ENCODE results near the gene JUNB. TPM values are rescaled to one million over a fixed set of nuclear protein-coding genes. Genes with fewer than 3 reads are reported as not detected.
A peak's percentile ranks its signal among the peaks of the same experiment; 100 is the strongest.

The JUNB gene
- total RNA-seq, 2 experiments from 2014 or later = 197 TPM

DNA sequence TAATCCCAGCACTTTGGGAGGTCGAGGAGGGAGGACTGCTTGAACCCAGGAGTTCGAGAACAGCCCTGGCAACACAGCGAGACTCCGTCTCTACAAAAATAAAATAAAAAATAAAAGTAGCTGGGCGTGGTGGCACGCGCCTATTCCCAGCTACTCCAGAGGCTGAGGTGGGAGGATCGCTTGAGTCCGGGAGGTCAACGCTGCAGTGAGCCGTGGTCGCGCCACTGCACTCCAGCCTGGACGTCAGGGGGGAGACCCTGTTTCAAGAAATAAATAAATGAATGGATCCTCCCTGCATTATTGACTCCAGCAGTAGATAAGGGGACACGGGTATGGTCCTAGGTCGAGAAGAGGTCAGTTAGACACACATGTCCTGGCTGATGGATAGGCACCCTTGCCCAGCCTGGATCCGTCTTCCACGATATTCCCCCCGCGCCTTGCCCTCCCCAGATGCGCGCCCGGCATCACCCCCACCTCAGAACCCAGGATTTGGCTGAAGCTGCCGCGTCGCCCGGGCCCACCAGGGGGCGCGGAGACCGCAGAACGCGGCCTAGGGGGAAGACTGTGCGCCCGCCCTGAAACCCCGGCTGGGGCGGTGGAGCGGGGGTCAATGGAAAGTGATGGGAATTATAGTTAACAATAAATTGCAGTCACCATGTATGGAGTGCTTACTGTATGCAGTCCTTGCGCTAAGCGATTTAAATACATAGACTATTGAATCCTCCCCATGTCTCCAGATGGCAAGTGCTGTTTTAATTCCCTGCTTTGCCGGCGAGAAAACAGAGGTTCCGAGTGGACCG, 13.9 kb upstream of the JUNB start:
- Mint-ChIP-seq H3K4me3 (peak overlapping the region; percentile 83), H3K9me3 (no peaks in the 10 kb centered on the region), H3K27me3 (no peaks in the 10 kb centered on the region), H3K4me1 (peaks cover 44% of the 10 kb centered on the region), H3K27ac (peak overlapping the region; percentile 92), H3K36me3 (ENCODE audit: low read depth) (no peaks in the 10 kb centered on the region)
- ChIA-PET CTCF (interaction anchor here (0.7 to 4.2 kb wide), 15 partner anchors 8 to 70 kb away, joined by 3 to 183 read pairs (median 7); partner anchors contain the start of genes GET3, JUNB, RNASEH2A and TRIR), POLR2A (interaction anchor here (0.8 to 16.7 kb wide), 11 partner anchors 10 to 96 kb away, joined by 3 to 574 read pairs (median 5); partner anchors contain the start of genes DHPS, JUNB, PRDX2 and RNASEH2A)
- peak; percentile 85 for DNase-seq

GRCh38 chr19:12778017-12778904, 13.0 kb upstream of the JUNB start:
- ChIA-PET CTCF (interaction anchor here (0.7 to 4.2 kb wide), 11 partner anchors 10 to 69 kb away, joined by 3 to 183 read pairs (median 7); partner anchors contain the start of genes JUNB and RNASEH2A), POLR2A (interaction anchor here (0.8 to 16.7 kb wide), 10 partner anchors 9 to 97 kb away, joined by 3 to 574 read pairs (median 5); partner anchors contain the start of genes DHPS, JUNB, PRDX2 and RNASEH2A)
- peak overlapping the region; percentile 92 for H3K27ac Mint-ChIP-seq
- peak; percentile 57 for DNase-seq
- no peaks in the 10 kb centered on the region for H3K9me3 Mint-ChIP-seq
- H3K4me1 Mint-ChIP-seq = peaks cover 46% of the 10 kb centered on the region
- H3K4me3 Mint-ChIP-seq = peak overlapping the region; percentile 83
- H3K27me3 Mint-ChIP-seq = no peaks in the 10 kb centered on the region
- no peaks in the 10 kb centered on the region for H3K36me3 Mint-ChIP-seq (ENCODE audit: low read depth)

DNA sequence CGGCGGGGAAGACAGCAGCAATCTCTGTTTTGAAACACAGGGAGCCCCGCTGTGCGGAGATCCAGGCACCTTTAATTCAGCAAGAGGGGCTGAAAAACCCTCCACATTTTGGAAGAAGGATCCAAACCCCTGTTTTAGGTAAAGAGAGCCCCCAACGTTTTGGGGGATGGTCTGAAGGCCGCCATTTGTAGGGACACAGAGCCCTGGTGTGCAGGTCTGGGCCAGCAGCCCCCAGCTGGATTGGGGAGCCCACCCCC, 12.5 kb upstream of the JUNB start:
- Mint-ChIP-seq H3K27me3 (no peaks in the 10 kb centered on the region), H3K4me3 (peak overlapping the region; percentile 83), H3K4me1 (peaks cover 46% of the 10 kb centered on the region), H3K27ac (peak overlapping the region; percentile 92), H3K36me3 (ENCODE audit: low read depth) (no peaks in the 10 kb centered on the region), H3K9me3 (no peaks in the 10 kb centered on the region)
- POLR2A ChIA-PET = interaction anchor here (1.2 to 16.7 kb wide), 7 partner anchors 8 to 97 kb away, joined by 5 to 574 read pairs (median 12); partner anchors contain the start of genes DHPS, JUNB, PRDX2 and THSD8
- no peak for DNase-seq
- CTCF ChIA-PET = interaction anchor here (0.7 to 4.2 kb wide), 7 partner anchors 9 to 68 kb away, joined by 4 to 183 read pairs (median 11); partner anchors contain the start of gene JUNB

DNA sequence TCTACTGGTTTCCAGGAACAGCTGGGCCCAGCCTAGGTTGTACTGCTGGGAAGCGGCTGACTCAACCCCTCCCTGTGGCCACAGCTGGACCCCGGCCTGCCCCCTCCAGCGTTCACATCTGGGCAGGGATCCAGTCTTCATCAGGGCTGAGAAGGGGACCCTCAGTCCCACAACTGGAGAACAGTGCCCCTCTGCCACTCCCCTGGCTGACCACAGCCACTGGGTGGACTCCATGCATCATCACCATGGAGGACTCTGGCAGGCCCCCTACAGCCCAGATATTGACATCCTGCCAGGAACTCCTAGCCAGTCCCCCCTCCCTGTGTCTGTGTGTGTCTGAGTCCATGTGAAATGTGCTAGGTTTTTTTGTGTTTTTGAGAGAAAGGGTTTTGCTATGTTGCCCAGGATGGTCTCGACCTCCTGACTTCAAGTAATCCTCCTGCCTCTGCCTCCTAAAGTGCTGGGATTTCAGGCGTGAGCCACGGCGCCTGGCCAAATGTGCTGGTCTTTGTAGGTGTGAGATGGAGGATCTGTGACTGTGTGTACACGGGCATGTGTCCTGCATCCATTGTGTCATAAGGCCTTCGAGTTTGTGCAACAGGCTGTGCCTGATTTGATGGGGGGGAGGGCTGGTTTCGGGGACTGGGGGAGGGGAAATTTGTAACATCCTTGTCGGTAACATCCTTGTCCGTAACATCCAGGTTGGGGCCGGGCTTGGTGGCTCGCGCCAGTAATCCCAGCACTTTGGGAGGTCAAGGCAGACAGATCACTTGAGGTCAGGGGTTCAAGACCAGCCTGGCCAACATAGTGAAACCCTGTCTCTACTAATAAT, 11.9 kb upstream of the JUNB start:
- Mint-ChIP-seq H3K27me3 (no peaks in the 10 kb centered on the region), H3K27ac (peak overlapping the region; percentile 92), H3K9me3 (no peaks in the 10 kb centered on the region), H3K4me1 (peaks cover 46% of the 10 kb centered on the region), H3K36me3 (ENCODE audit: low read depth) (no peaks in the 10 kb centered on the region), H3K4me3 (peak overlapping the region; percentile 56)
- DNase-seq = no peak
- POLR2A ChIA-PET = interaction anchor here (1.6 to 16.7 kb wide), 6 partner anchors 8 to 55 kb away, joined by 5 to 574 read pairs (median 12); partner anchors contain the start of genes JUNB, PRDX2, THSD8 and TNPO2
- CTCF ChIA-PET = interaction anchor here (0.7 to 4.2 kb wide), 5 partner anchors 13 to 68 kb away, joined by 4 to 183 read pairs (median 11); partner anchors contain the start of gene JUNB

DNA sequence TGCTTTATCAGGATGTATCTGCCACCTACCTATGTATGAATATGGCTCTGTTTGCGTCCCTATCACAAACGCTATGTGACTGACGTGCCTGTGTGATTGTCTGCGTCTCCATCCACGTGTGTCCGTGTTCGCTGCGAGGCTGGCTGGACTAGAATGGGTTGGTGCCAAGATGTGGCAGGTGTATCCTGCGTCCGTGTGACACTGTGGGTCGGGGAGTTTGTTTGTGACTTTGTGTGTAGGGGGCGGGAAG, 9.2 kb upstream of the JUNB start:
- CTCF ChIA-PET = interaction anchor here (1.0 to 3.2 kb wide), 6 partner anchors 9 to 45 kb away, joined by 3 to 58 read pairs (median 3); partner anchors contain the start of genes GET3, JUNB and RNASEH2A
- H3K36me3 Mint-ChIP-seq (ENCODE audit: low read depth) = no peaks in the 10 kb centered on the region
- H3K27me3 Mint-ChIP-seq = no peaks in the 10 kb centered on the region
- peaks cover 48% of the 10 kb centered on the region for H3K4me1 Mint-ChIP-seq
- POLR2A ChIA-PET = interaction anchor here (0.6 to 16.7 kb wide), 6 partner anchors 15 to 156 kb away, joined by 3 to 574 read pairs (median 4); partner anchors contain the start of genes DHPS, JUNB, PRDX2 and THSD8
- H3K9me3 Mint-ChIP-seq = no peaks in the 10 kb centered on the region
- DNase-seq = no peak
- peak overlapping the region; percentile 87 for H3K4me3 Mint-ChIP-seq
- no peak overlapping the region for H3K27ac Mint-ChIP-seq

DNA sequence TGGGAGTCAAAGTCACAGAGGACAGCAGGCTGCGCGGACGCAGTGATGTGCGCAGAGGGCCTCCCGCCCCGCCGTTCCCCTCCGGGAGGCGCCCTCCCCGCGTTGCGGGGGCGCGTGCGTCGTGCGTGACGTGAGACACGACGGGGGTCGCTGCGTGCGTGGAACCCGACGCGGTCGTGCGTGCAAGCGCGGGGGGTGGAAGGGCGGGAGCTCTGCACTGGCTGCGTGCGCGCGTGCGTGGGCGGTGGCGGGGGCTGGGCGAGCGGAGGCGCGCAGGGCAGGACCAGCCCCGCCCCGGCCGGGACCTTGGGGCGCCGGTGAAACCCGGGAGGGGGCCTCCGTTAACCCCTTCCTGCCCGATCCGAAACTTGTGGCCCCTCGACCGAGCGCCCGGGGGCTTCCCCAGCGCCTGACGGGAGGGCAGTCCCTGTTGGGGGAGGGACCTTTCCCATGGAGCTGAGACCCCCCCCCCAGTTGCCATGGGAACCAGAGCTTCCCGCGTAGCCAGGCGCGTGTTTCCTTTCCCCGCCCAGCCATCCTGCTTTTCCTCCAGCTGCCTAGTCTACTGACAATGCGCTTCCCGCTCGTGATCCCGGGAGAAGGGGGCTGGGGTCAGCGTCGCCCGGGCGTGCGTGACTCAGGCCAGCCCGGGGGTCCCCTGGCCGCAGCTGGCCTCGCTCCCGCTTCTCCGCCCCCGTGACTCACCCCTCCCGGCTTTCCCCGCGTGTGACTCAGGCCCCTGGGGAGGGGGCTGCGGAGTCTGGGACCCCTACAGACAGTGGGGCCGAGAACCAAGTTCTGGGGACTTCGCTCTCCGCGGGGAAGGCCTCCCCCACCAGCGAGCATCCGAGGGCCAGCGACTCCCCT, 8.6 kb upstream of the JUNB start:
- no peak overlapping the region for H3K27ac Mint-ChIP-seq
- CTCF ChIA-PET = interaction anchor here (1.0 to 3.2 kb wide), 6 partner anchors 9 to 46 kb away, joined by 3 to 58 read pairs (median 3); partner anchors contain the start of genes GET3, JUNB and RNASEH2A
- peaks cover 46% of the 10 kb centered on the region for H3K4me1 Mint-ChIP-seq
- H3K27me3 Mint-ChIP-seq = no peaks in the 10 kb centered on the region
- POLR2A ChIA-PET = interaction anchor here (0.6 to 16.7 kb wide), 7 partner anchors 15 to 370 kb away, joined by 3 to 574 read pairs (median 4); partner anchors contain the start of genes DHPS, JUNB, PRDX2 and THSD8
- no peaks in the 10 kb centered on the region for H3K36me3 Mint-ChIP-seq (ENCODE audit: low read depth)
- peak; percentile 87 for DNase-seq
- no peaks in the 10 kb centered on the region for H3K9me3 Mint-ChIP-seq
- H3K4me3 Mint-ChIP-seq = peak overlapping the region; percentile 87

- Mint-ChIP-seq H3K36me3 (ENCODE audit: low read depth) (no peaks in the 10 kb centered on the region), H3K27me3 (no peaks in the 10 kb centered on the region), H3K9me3 (no peaks in the 10 kb centered on the region), H3K27ac (no peak overlapping the region), H3K4me3 (peak overlapping the region; percentile 87), H3K4me1 (peaks cover 46% of the 10 kb centered on the region)
- POLR2A ChIA-PET = interaction anchor here (1.2 to 16.7 kb wide), 4 partner anchors 14 to 369 kb away, joined by 4 to 574 read pairs (median 8); partner anchors contain the start of genes DHPS, JUNB, PRDX2 and THSD8
- CTCF ChIA-PET = interaction anchor here (1.0 to 3.2 kb wide), 4 partner anchors 10 to 23 kb away, joined by 3 to 58 read pairs (median 3); partner anchors contain the start of genes JUNB and RNASEH2A
- peak; percentile 65 for DNase-seq
Observed at GRCh38 chr19:12783291-12783848, 7.9 kb upstream of the JUNB start.

- Mint-ChIP-seq H3K36me3 (ENCODE audit: low read depth) (peaks cover under 1% of the 10 kb centered on the region), H3K27ac (no peak overlapping the region), H3K4me1 (peaks cover 47% of the 10 kb centered on the region), H3K9me3 (no peaks in the 10 kb centered on the region), H3K27me3 (no peaks in the 10 kb centered on the region), H3K4me3 (peak overlapping the region; percentile 87)
- CTCF ChIA-PET = interaction anchor here (3.2 kb wide), 1 partner anchor 9 kb away, joined by 58 read pairs; the partner anchor contains the start of gene JUNB
- no peak for DNase-seq
- POLR2A ChIA-PET = interaction anchor here (1.7 to 16.7 kb wide), 3 partner anchors 13 to 369 kb away, joined by 4 to 574 read pairs (median 11); partner anchors contain the start of genes JUNB, PRDX2, THSD8 and TRIR
Observed at GRCh38 chr19:12783849-12784393, 7.4 kb upstream of the JUNB start.

DNA sequence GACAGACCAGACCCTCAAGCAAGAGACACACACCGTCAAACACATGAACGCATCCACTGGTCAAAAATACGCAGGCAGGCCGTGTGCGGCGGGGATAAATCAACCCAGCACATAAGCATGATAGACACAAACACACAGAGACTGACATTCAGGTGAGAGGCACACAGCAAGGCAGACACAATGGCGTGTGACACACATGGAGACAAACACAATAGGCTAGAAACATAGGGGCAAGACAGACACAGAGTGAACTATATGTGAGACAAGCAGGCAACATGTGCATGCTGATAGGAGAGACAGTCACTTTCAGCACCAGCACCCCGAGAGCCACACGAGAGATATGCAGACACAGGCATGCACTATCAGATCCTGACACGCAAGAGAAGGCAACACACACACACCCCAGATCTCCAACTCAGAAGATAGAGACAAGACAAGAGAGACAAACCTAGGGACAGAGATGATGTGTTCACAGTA, 6.9 kb upstream of the JUNB start:
- CTCF ChIA-PET = no interaction called here
- POLR2A ChIA-PET = interaction anchor here (16.7 kb wide), 1 partner anchor 13 kb away, joined by 574 read pairs; the partner anchor contains the start of genes JUNB, PRDX2 and THSD8
- no peaks in the 10 kb centered on the region for H3K9me3 Mint-ChIP-seq
- H3K4me3 Mint-ChIP-seq = no peak overlapping the region
- H3K4me1 Mint-ChIP-seq = peaks cover 47% of the 10 kb centered on the region
- no peak overlapping the region for H3K27ac Mint-ChIP-seq
- peak; percentile 37 for DNase-seq
- no peaks in the 10 kb centered on the region for H3K27me3 Mint-ChIP-seq
- peaks cover 4% of the 10 kb centered on the region for H3K36me3 Mint-ChIP-seq (ENCODE audit: low read depth)

DNA sequence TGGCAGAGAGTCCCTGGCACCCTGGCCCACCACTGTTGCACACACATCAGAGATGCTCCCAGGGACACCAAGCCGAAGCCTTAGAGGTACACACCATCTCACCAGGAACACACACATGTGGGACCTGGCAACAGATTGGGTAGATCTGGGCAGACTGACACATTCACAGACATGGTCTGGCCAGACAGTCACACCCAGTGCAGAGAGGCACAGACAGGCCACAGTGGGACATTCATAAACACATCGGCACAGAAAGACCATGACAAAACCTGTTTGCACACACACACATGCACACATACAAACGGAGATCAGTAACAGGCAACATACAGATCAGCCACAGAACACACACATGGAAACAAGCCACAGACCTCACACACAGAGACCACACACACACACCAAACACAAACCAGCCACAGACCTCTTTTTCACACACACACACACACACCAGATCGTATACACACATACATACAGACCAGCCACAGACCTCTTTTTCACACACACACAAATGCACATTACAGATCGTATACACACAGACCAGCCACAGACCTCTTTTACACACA, 6.3 kb upstream of the JUNB start:
- ChIA-PET POLR2A (interaction anchor here (1.3 kb wide), 1 partner anchor 11 kb away, joined by 4 read pairs; no protein-coding TSS in a partner anchor), CTCF (interaction anchor here (1.3 kb wide), 1 partner anchor 11 kb away, joined by 6 read pairs; no protein-coding TSS in a partner anchor)
- Mint-ChIP-seq H3K4me3 (no peak overlapping the region), H3K27ac (no peak overlapping the region), H3K9me3 (no peaks in the 10 kb centered on the region), H3K4me1 (peaks cover 42% of the 10 kb centered on the region), H3K36me3 (ENCODE audit: low read depth) (peaks cover 4% of the 10 kb centered on the region), H3K27me3 (no peaks in the 10 kb centered on the region)
- DNase-seq = peak; percentile 63
